ENCODE measurements around the gene ANKRD11.
"Not testable (repeated sequence)": the region's sequence is repeated elsewhere in the genome, so short reads cannot be mapped to it uniquely, and the experiment has no call there.

Gene ANKRD11

DNA sequence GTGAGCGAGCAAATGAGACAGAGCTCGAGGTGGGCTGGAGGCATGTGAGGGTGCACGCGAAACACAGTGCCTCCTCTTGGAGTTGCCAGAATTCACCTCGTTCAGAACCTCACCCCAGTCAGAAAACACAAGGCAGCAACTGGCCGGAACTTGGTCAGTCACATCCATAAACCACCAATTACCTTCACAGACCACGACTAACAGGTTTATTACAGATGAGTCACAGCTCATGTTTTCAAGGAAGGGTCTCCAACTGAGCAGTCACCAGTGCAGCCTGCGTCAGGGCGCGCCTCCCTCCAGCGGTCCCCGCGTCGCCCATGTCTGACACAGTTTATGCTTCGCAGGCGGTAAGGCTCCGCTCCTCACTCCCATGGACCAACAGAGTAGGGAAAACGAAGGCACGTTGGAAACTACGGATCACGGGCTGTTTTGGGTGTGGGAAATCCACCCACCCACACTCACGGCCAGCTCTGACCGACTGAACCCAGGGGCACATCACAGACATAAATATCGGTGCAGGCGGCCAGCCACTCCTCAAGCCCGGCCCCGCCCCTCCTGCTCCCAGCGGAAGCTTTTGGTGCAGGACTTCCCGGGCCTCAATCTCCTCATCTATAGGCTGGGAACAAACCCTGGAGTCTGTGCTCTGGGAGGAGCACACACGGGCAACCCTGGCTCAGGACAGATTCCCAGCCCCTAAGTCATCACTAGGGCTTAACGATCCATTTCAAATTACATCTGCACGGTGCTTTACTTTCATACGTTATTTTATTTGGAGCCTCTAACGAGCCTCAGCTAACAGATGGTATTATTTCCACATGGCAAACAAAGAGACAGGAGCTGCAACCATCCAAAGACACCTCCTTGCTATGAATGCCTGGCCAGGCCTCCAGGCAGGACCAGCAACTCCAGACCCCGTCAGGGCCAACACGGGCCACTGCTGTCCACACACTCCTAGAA lies 146.6 kb downstream of the ANKRD11 start:
- no peak for DNase-seq

GRCh38 chr16:89341697-89342694 lies 148.4 kb downstream of the ANKRD11 start:
- DNase-seq, result no peak

DNA sequence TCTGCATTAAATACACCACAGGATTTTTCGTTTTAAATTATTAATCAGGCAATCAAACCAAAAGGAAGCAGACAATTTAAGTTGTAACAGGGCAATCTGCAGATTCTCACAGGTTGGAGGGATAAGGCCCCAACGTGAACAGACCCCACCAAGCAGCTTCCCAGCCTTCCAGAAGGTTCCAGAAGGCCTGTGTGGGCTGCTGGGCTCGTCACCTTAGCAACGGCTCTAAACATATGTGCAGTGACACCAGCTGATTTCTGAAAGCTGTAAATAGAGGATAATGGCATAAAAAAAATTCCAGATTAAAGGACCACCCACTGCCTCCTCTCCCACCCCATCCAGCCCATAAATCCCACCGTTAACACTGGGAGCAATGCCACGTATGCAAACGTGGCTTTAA lies 149.1 kb downstream of the ANKRD11 start:
- no peak for DNase-seq

- DNase-seq, result no peak
These were observed 151.5 kb downstream of the ANKRD11 start for GRCh38 chr16:89338863-89339262.

- no peak for DNase-seq
These were observed 152.4 kb downstream of the ANKRD11 start for GRCh38 chr16:89337965-89338364.

DNA sequence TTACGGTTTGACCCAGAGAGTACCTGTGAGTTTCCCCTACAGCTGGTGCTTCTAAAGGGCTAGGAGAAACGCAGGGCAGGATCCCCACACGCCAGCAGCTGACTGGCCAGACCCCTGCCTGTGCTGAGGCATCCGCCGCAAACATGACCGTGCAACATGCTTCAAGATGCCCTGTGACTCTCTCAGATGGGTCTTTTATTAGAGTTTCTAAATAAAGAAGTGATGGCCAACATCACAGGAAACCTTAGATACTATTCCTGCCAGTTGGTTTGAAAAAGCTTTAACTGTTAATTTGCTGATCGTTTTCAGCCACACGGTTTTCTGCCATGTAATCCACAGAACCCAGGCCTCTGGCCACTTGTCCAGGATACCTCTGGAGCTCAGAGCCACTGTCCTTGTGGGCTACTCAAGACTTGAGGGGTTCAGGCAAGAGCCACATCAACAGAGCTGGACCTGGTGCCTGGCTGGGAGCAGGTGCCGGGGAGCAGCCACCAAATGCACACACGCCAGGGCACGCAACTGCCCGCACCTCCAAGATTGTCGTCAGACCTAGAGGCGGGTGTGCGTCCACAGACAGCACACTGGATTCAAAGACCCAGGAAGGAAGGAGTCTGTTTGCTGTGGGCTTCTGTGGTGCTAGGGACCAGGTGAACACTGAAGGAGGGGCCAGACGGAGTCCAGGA lies 154.4 kb downstream of the ANKRD11 start:
- DNase-seq, result no peak

- no peak for DNase-seq
These were observed 155.2 kb downstream of the ANKRD11 start for GRCh38 chr16:89334988-89335802.

GRCh38 chr16:89334461-89334860 lies 155.9 kb downstream of the ANKRD11 start:
- no peak for DNase-seq

- DNase-seq, result no peak
These were observed 156.3 kb downstream of the ANKRD11 start for GRCh38 chr16:89334050-89334449.

- DNase-seq, result peak; percentile 86
These were observed 156.9 kb downstream of the ANKRD11 start for GRCh38 chr16:89333401-89334001.

DNA sequence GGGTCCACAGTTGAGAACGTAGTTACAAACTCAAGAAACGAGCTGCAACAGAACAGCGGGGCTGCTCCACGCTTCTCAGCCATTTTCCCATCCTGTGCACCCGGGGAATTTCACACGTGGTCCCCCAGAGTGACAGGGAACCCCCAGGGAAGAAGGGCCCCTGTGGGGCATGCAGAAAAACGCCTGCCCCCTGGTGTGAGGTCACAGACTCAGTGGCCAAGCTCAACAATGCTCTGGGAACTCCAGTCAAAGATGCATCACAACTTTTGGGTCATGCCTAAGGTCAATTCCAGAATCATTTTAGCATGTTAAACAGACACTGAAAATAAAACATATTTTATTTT lies 157.5 kb downstream of the ANKRD11 start:
- DNase-seq, result no peak

GRCh38 chr16:89332243-89332901 lies 158.0 kb downstream of the ANKRD11 start:
- DNase-seq, result no peak

GRCh38 chr16:89331371-89332109 lies 158.8 kb downstream of the ANKRD11 start:
- no peak for DNase-seq

- DNase-seq, result no peak
These were observed 160.0 kb downstream of the ANKRD11 start for GRCh38 chr16:89330177-89330856.

- not testable (repeated sequence) for DNase-seq
These were observed 160.6 kb downstream of the ANKRD11 start for GRCh38 chr16:89329830-89330176.

DNA sequence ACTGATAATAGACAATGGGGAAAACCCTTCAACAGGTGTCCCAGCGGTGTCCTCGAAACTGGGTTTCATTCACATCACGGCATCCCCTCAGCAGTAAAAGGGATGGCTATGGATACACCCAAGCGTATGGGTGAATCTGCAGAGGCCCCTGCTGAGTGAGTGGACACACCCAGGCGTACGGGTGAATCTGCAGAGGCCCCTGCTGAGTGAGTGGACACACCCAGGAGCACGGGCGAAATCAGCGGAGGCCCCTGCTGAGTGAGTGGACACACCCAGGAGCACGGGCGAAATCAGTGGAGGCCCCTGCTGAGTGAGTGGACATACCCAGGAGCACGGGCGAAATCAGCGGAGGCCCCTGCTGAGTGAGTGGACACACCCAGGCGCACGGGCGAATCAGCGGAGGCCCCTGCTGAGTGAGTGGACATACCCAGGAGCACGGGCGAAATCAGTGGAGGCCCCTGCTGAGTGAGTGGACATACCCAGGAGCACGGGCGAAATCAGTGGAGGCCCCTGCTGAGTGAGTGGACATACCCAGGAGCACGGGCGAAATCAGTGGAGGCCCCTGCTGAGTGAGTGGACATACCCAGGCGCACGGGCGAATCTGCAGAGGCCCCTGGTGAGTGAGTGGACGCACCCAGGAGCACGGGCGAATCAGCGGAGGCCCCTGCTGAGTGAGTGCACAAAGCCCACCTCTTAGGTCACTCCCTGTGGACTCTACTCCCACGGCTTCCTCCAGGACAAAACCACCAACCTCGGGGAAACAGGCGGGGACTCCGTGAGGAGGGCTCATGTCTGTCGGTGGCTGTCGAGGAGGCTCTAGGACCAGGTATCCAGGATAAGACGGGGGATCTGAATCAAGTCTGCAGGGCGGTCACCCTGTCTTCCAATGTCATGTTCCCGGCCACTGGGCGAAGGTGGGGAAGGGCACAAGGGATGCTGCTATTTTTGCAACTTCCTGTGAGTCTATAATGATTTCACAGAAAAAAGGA lies 161.7 kb downstream of the ANKRD11 start:
- DNase-seq, result peak; percentile 33

DNA sequence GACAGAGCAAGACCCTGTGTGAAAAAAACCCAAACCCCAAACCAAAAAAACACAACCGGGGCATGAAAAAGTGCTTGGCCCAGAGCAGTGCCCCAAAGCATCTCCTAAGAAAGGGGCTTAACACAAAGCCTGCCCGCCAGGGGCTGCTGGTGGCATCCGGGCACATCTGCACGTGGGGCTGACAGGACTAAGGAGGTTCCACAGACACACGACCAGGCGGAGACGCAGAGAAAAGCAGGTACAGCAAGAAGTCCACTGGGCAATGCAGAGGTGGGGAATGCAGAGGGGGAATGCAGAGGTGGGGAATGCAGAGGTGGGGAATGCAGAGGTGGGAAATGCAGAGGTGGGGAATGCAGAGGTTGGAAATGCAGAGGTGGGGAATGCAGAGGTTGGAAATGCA lies 163.6 kb downstream of the ANKRD11 start:
- DNase-seq, result no peak

GRCh38 chr16:89325861-89326471 lies 164.4 kb downstream of the ANKRD11 start:
- peak; percentile 77 for DNase-seq
